Fibroblast of mammary gland (primary cell): ENCODE results near the gene CYFIP2.

Experiments
- DNase-seq: peaks from one replicate; pipeline ENCODE4 v3.0.0-alpha.2; 2010; ENCODE audit warnings: low read depth
- H3K4me3 ChIP-seq: 2 replicates; pipeline ENCODE4 v1.5.1; 2011; ENCODE audit warnings: low read depth, mild to moderate bottlenecking, low read length, moderate library complexity; ENCODE audit not compliant: control insufficient read depth
- CTCF ChIP-seq: conservative IDR thresholded peaks from 2 replicates; pipeline ENCODE4 v1.5.1; 2011; ENCODE audit warnings: low read depth, low read length, inconsistent platforms; ENCODE audit not compliant: control insufficient read depth, insufficient read depth

Gene CYFIP2

GRCh38 chr5:157311595-157311994, 45.7 kb downstream of the CYFIP2 start:
- TF ChIP-seq CTCF, result no peak
- no peak for DNase-seq

GRCh38 chr5:157312492-157312891, 46.6 kb downstream of the CYFIP2 start:
- no peak overlapping the region for H3K4me3 ChIP-seq
- peak; percentile 91 for TF ChIP-seq CTCF
- DNase-seq, result peak; percentile 73

More at GRCh38 chr5:157311595-157311994, 45.7 kb downstream of the CYFIP2 start:
- no peak overlapping the region for H3K4me3 ChIP-seq

- no peak overlapping the region for H3K4me3 ChIP-seq
- TF ChIP-seq CTCF, result no peak
- DNase-seq, result no peak
Observed at GRCh38 chr5:157322581-157322980, 56.7 kb downstream of the CYFIP2 start.

GRCh38 chr5:157323107-157323706, 57.3 kb downstream of the CYFIP2 start:
- no peak overlapping the region for H3K4me3 ChIP-seq
- DNase-seq, result no peak
- peak; percentile 30 for TF ChIP-seq CTCF

GRCh38 chr5:157324237-157324636, 58.3 kb downstream of the CYFIP2 start:
- H3K4me3 ChIP-seq, result no peak overlapping the region
- DNase-seq, result no peak
- peak; percentile 38 for TF ChIP-seq CTCF

GRCh38 chr5:157326440-157327005, 60.6 kb downstream of the CYFIP2 start:
- TF ChIP-seq CTCF, result no peak
- no peak for DNase-seq
- no peak overlapping the region for H3K4me3 ChIP-seq
